ENCODE results near the gene NR1H4. TPM values are rescaled to one million over a fixed set of nuclear protein-coding genes. Genes with fewer than 3 reads are reported as not detected.

NR1H4 gene
- total and polyA plus RNA-seq, 2 of the 13 experiments (the other 11 are each of a cell fraction or from before 2014, with no cell fraction given), result 27.3 to 114 TPM

- no peak for TF ChIP-seq ZHX1 (CRISPR knock-in tag; IDR thresholded peaks at IDR 0.05; ENCODE audit: low read depth)
- no peak for TF ChIP-seq CC2D1A (CRISPR knock-in tag; IDR thresholded peaks at IDR 0.05)
- TF ChIP-seq ATF7-NPFF (CRISPR knock-in tag; IDR thresholded peaks at IDR 0.05; ENCODE audit: low read depth), result no peak
- TF ChIP-seq ZNF564 (CRISPR knock-in tag; IDR thresholded peaks at IDR 0.05), result no peak
- TF ChIP-seq MXD4 (CRISPR knock-in tag; IDR thresholded peaks at IDR 0.05), result no peak
- peak; percentile 98 for TF ChIP-seq GFI1 (CRISPR knock-in tag; IDR thresholded peaks at IDR 0.05; ENCODE audit: borderline replicate concordance)
- TF ChIP-seq MEF2D (CRISPR knock-in tag; IDR thresholded peaks at IDR 0.05), result no peak
- TF ChIP-seq NFKBIZ (CRISPR knock-in tag; IDR thresholded peaks at IDR 0.05), result peak; percentile 71; the same call in 1 of the 2 replicates
- no peak for TF ChIP-seq SIX4 (CRISPR knock-in tag; IDR thresholded peaks at IDR 0.05)
- no peak for TF ChIP-seq ZBTB33 (CRISPR knock-in tag; IDR thresholded peaks at IDR 0.05)
- no peak for TF ChIP-seq FOSL1 (CRISPR knock-in tag; IDR thresholded peaks at IDR 0.05; ENCODE audit: borderline replicate concordance)
- no peak for TF ChIP-seq ZNF441 (CRISPR knock-in tag; IDR thresholded peaks at IDR 0.05; ENCODE audit: borderline replicate concordance)
- TF ChIP-seq ZMYM2 (CRISPR knock-in tag; IDR thresholded peaks at IDR 0.05), result no peak
- no peak for TF ChIP-seq BRCA1 (CRISPR knock-in tag; IDR thresholded peaks at IDR 0.05)
- no peak for TF ChIP-seq CBFB (CRISPR knock-in tag; IDR thresholded peaks at IDR 0.05)
- TF ChIP-seq HMG20A (CRISPR knock-in tag; IDR thresholded peaks at IDR 0.05; ENCODE audit: borderline replicate concordance), result peak; percentile 96
- no peak for TF ChIP-seq ZNF850 (CRISPR knock-in tag; conservative IDR thresholded peaks at IDR 0.05)
- TF ChIP-seq MBD4 (IDR thresholded peaks at IDR 0.05; ENCODE audit: borderline replicate concordance, low read length), result no peak
- TF ChIP-seq ZNF317 (CRISPR knock-in tag; IDR thresholded peaks at IDR 0.05), result no peak
- no peak for TF ChIP-seq ZSCAN9 (CRISPR knock-in tag; IDR thresholded peaks at IDR 0.05; ENCODE audit: borderline replicate concordance)
- no peak for TF ChIP-seq RXRA (CRISPR knock-in tag; IDR thresholded peaks at IDR 0.05)
- TF ChIP-seq KDM1A (CRISPR knock-in tag; IDR thresholded peaks at IDR 0.05), result no peak
- TF ChIP-seq HES4 (CRISPR knock-in tag; IDR thresholded peaks at IDR 0.05; ENCODE audit: borderline replicate concordance), result no peak
- no peak for TF ChIP-seq NRL (CRISPR knock-in tag; IDR thresholded peaks at IDR 0.05; ENCODE audit: borderline replicate concordance)
- no peak for TF ChIP-seq MLX (CRISPR knock-in tag; IDR thresholded peaks at IDR 0.05)
- TF ChIP-seq HNRNPLL (IDR thresholded peaks at IDR 0.05; ENCODE audit: low read depth, low read length, poor library complexity, severe bottlenecking), result no peak
- no peak for TF ChIP-seq SOX6 (IDR thresholded peaks at IDR 0.05)
- TF ChIP-seq SOX6 (CRISPR knock-in tag; IDR thresholded peaks at IDR 0.05), result peak; percentile 87
These were observed 9.1 kb upstream of the NR1H4 start (continued) for GRCh38 chr12:100464529-100464928.
